Esophagus muscularis mucosa (tissue), 4 donors: ENCODE measurements around the gene XPO1. TPM values are rescaled to one million over a fixed set of nuclear protein-coding genes. Genes with fewer than 3 reads are reported as not detected.
"Not testable (repeated sequence)": the region's sequence is repeated elsewhere in the genome, so short reads cannot be mapped to it uniquely, and the experiment has no call there.

Experiments used
- DNase-seq: peaks from one replicate; pipeline ENCODE4 v3.0.0-alpha.2; 2017; ENCODE audit errors: extremely low spot score
- H3K27ac ChIP-seq, 4 donors: fragments of 200-600 bp; sonication (generic); replicated peaks in 1 of 4; 1 replicate in 3 of 4; 2 replicates in 1 of 4; pipeline ENCODE4 v1.5.1; 2016 to 2019; ENCODE audit warnings: mild to moderate bottlenecking in 1 of 4
- H3K27me3 ChIP-seq, 4 donors: fragments of 200-600 bp; sonication (generic); one replicate each; pipeline versions ENCODE4 v1.5.1 to v1.6.0; 2016 to 2019
- H3K36me3 ChIP-seq, 4 donors: fragments of 200-600 bp; sonication (generic); one replicate each; pipeline ENCODE4 v1.5.1; 2016 to 2019
- H3K4me1 ChIP-seq, 4 donors: fragments of 200-600 bp; sonication (generic); one replicate each; pipeline ENCODE4 v1.5.1; 2016 to 2019
- H3K4me3 ChIP-seq, 4 donors: fragments of 200-600 bp; sonication (generic); 1 replicate in 2 of 4; 2 replicates in 2 of 4; pipeline ENCODE4 v1.5.1; 2016 to 2019; ENCODE audit warnings: mild to moderate bottlenecking in 4 of 4, moderate library complexity in 1 of 4
- H3K9me3 ChIP-seq, 4 donors: fragments of 200-600 bp; sonication (generic); 1 replicate in 3 of 4; 2 replicates in 1 of 4; pipeline ENCODE4 v1.5.1; 2016 to 2019
- CTCF ChIP-seq, 3 experiments: fragments of 200-600 bp in 2 of 3; fragments of 450-650 bp in 1 of 3; sonication (generic) in 2 of 3; IDR thresholded peaks; one replicate each; pipeline ENCODE4 v1.5.1; 2017 to 2019; ENCODE audit warnings: antibody characterized with exemption in 3 of 3, mild to moderate bottlenecking in 2 of 3, moderate library complexity in 1 of 3
- EP300 ChIP-seq: sonication (generic); formaldehyde crosslinking; IDR thresholded peaks from one replicate; pipeline ENCODE4 v1.6.1; 2017; ENCODE audit warnings: antibody characterized with exemption
- POLR2A ChIP-seq: fragments of 450-650 bp; IDR thresholded peaks from one replicate; pipeline ENCODE4 v1.6.1; 2017; ENCODE audit warnings: antibody characterized with exemption, moderate library complexity, mild to moderate bottlenecking, low read depth
- POLR2AphosphoS5 ChIP-seq, 2 donors: sonication (generic); formaldehyde crosslinking; IDR thresholded peaks; one replicate each; pipeline ENCODE4 v1.6.1; 2017; ENCODE audit warnings: antibody characterized with exemption in 2 of 2
- WGBS: methylation state at CpG from one replicate; pipeline ENCODE4 v1.1.5; 2018; 5-methylcytosine and 5-hydroxymethylcytosine counted together
- intact Hi-C: fragments of 100-400 bp; cut with DNase I; formaldehyde crosslinking; loops from one replicate; pipeline ENCODE4 v1.15.1; 2023
- total RNA-seq, 4 donors: library from RNA; depleted of rRNA; stranded (reverse); fragments of >200 nt; gene quantifications; one replicate each; pipeline versions ENCODE4 v1.1.0 to v1.2.1, GENCODE V29; 2016

The XPO1 gene, protein sequence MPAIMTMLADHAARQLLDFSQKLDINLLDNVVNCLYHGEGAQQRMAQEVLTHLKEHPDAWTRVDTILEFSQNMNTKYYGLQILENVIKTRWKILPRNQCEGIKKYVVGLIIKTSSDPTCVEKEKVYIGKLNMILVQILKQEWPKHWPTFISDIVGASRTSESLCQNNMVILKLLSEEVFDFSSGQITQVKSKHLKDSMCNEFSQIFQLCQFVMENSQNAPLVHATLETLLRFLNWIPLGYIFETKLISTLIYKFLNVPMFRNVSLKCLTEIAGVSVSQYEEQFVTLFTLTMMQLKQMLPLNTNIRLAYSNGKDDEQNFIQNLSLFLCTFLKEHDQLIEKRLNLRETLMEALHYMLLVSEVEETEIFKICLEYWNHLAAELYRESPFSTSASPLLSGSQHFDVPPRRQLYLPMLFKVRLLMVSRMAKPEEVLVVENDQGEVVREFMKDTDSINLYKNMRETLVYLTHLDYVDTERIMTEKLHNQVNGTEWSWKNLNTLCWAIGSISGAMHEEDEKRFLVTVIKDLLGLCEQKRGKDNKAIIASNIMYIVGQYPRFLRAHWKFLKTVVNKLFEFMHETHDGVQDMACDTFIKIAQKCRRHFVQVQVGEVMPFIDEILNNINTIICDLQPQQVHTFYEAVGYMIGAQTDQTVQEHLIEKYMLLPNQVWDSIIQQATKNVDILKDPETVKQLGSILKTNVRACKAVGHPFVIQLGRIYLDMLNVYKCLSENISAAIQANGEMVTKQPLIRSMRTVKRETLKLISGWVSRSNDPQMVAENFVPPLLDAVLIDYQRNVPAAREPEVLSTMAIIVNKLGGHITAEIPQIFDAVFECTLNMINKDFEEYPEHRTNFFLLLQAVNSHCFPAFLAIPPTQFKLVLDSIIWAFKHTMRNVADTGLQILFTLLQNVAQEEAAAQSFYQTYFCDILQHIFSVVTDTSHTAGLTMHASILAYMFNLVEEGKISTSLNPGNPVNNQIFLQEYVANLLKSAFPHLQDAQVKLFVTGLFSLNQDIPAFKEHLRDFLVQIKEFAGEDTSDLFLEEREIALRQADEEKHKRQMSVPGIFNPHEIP (N-terminal part only)
- 100 to 1,000 TPM in 1 of 4 donors, 10 to 100 TPM in 3; 55.8 to 117 (median 65.4) TPM for total RNA-seq

- H3K36me3 ChIP-seq, result no peaks in the 10 kb centered on the region
- under 1% methylated on average over 46 of the region's 65 CpGs for WGBS
- DNase-seq, result peak; percentile 100
- TF ChIP-seq EP300, result no peak
- peak; percentile 93 for TF ChIP-seq POLR2A
- TF ChIP-seq CTCF (IDR thresholded peaks at IDR 0.05), result peak in 1 of 3 experiments; percentile 11
- peak; percentile 97 for TF ChIP-seq POLR2AphosphoS5 (IDR thresholded peaks at IDR 0.05)
- no peaks in the 10 kb centered on the region for H3K27me3 ChIP-seq
- peak within 1 kb of the TSS; percentile 65 to 86 (median 76) for H3K4me3 ChIP-seq
- intact Hi-C loops, result loop anchor here (5.0 to 10.0 kb wide), 4 partner anchors 66 to 346 kb away; partner anchors contain the start of genes CCT4 and USP34
- no peaks in the 10 kb centered on the region for H3K9me3 ChIP-seq
- peaks cover 20 to 34% (median 30%) of the 10 kb centered on the region in 4 donors for H3K4me1 ChIP-seq
- H3K27ac ChIP-seq, result peak within 1 kb of the TSS; percentile 92 to 97 (median 95)
Observed at GRCh38 chr2:61538200-61538919, at the start of gene XPO1. TSS of gene XPO1 (minus strand) at chr2:61538356. CDS start at chr2:61533897, 4,459 bp downstream.

DNA sequence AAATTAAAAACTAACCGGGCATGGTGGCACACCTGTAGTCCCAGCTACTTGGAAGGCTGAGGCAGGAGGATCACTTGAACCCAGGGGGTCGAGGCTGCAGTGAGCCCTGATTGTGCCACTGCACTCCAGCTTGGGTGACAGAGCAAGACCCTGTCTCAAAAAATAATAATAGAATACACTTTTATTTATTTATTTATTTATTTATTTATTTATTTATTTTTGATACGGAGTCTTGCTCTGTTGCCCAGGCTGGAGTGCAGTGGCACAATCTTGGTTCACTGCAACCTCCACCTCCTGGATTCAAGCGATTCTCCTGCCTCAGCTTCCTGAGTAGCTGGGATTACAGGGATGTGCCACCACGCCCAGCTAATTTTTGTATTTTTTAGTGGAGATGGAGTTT, 48.8 kb upstream of the XPO1 start:
- H3K36me3 ChIP-seq, H3K4me1 ChIP-seq, H3K27ac ChIP-seq, intact Hi-C loops, H3K27me3 ChIP-seq, DNase-seq, H3K4me3 ChIP-seq, H3K9me3 ChIP-seq: not testable (repeated sequence)
- 72% methylated on average over 5 of the region's 5 CpGs for WGBS

GRCh38 chr2:61585383-61585782, 47.2 kb upstream of the XPO1 start:
- H3K9me3 ChIP-seq, result no peaks in the 10 kb centered on the region
- H3K27me3 ChIP-seq, result no peaks in the 10 kb centered on the region
- H3K4me3 ChIP-seq, result no peak overlapping the region
- H3K4me1 ChIP-seq, result no peaks in the 10 kb centered on the region
- WGBS, result 65% methylated on average over 3 of the region's 3 CpGs
- H3K36me3 ChIP-seq, result no peaks in the 10 kb centered on the region
- no peak overlapping the region for H3K27ac ChIP-seq
- DNase-seq, result no peak
- intact Hi-C loops, result no loop called here
- TF ChIP-seq POLR2AphosphoS5 (IDR thresholded peaks at IDR 0.05), result no peak
- no peak for TF ChIP-seq POLR2A
- TF ChIP-seq EP300, result no peak
- no peak for TF ChIP-seq CTCF (IDR thresholded peaks at IDR 0.05)

DNA sequence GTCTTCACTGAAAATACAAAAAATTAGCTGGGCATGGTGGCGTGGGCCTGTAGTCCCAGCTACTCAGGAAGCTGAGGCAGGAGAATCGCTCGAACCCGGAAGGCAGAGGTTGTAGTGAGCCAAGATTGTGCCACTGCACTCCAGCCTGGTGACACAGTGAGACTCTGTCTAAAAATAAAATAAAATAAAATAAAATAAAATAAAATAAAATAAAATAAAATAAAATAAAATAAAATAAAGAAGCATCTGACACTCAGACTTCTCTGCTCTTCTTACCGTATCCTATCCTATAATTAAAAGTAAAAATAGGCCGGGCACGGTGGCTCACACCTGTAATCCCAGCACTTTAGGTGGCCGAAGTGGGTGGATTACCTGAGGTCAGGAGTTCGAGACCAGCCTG, 46.2 kb upstream of the XPO1 start:
- H3K27ac ChIP-seq, H3K36me3 ChIP-seq, H3K4me1 ChIP-seq, H3K27me3 ChIP-seq, intact Hi-C loops, H3K4me3 ChIP-seq, H3K9me3 ChIP-seq, DNase-seq: not testable (repeated sequence)
- WGBS, result 93% methylated on average over 9 of the region's 9 CpGs

GRCh38 chr2:61582165-61582564, 44.0 kb upstream of the XPO1 start:
- no peak for DNase-seq
- no peaks in the 10 kb centered on the region for H3K27me3 ChIP-seq
- no peaks in the 10 kb centered on the region for H3K36me3 ChIP-seq
- H3K4me1 ChIP-seq, result no peaks in the 10 kb centered on the region
- intact Hi-C loops, result no loop called here
- no peak for TF ChIP-seq CTCF (IDR thresholded peaks at IDR 0.05)
- no peak for TF ChIP-seq POLR2AphosphoS5 (IDR thresholded peaks at IDR 0.05)
- no peak for TF ChIP-seq EP300
- no peak for TF ChIP-seq POLR2A
- H3K27ac ChIP-seq, result no peak overlapping the region
- WGBS, result 67% methylated on average over 3 of the region's 3 CpGs
- no peak overlapping the region for H3K4me3 ChIP-seq
- no peaks in the 10 kb centered on the region for H3K9me3 ChIP-seq
